ENCODE measurements around the gene ABAT.
A peak's percentile ranks its signal among the peaks of the same experiment; 100 is the strongest.

Gene ABAT

GRCh38 chr16:8718851-8719680 is 44.6 kb downstream of the ABAT start:
- no peak for DNase-seq

GRCh38 chr16:8720080-8720966 is 45.9 kb downstream of the ABAT start:
- peak; percentile 59 for DNase-seq

- no peak for DNase-seq
These were observed 46.5 kb downstream of the ABAT start for GRCh38 chr16:8720967-8721308.

GRCh38 chr16:8721336-8722024 is 47.1 kb downstream of the ABAT start:
- peak; percentile 8 for DNase-seq

- DNase-seq: no peak
These were observed 47.6 kb downstream of the ABAT start for GRCh38 chr16:8722025-8722348.

- no peak for DNase-seq
These were observed 51.2 kb downstream of the ABAT start for GRCh38 chr16:8725513-8726178.

- DNase-seq: no peak
These were observed 52.9 kb downstream of the ABAT start for GRCh38 chr16:8727131-8727806.

GRCh38 chr16:8727857-8728618 is 53.6 kb downstream of the ABAT start:
- no peak for DNase-seq

- no peak for DNase-seq
These were observed 55.4 kb downstream of the ABAT start for GRCh38 chr16:8729779-8730334.

GRCh38 chr16:8730335-8730915 is 56.0 kb downstream of the ABAT start:
- DNase-seq: no peak

- DNase-seq: no peak
These were observed 59.6 kb downstream of the ABAT start for GRCh38 chr16:8733849-8734540.

GRCh38 chr16:8735574-8735973 is 61.2 kb downstream of the ABAT start:
- no peak for DNase-seq

- no peak for DNase-seq
These were observed 61.8 kb downstream of the ABAT start for GRCh38 chr16:8736123-8736668.

GRCh38 chr16:8739151-8739550 is 64.7 kb downstream of the ABAT start:
- no peak for DNase-seq

- no peak for DNase-seq
These were observed 65.7 kb downstream of the ABAT start for GRCh38 chr16:8739989-8740704.

- no peak for DNase-seq
These were observed 66.4 kb downstream of the ABAT start for GRCh38 chr16:8740775-8741355.

- no peak for DNase-seq
These were observed 67.2 kb downstream of the ABAT start for GRCh38 chr16:8741636-8742035.

GRCh38 chr16:8742068-8742467 is 67.7 kb downstream of the ABAT start:
- no peak for DNase-seq

GRCh38 chr16:8748944-8749343 is 74.5 kb downstream of the ABAT start:
- DNase-seq: peak; percentile 26
